ENCODE measurements around the gene GRID2.

The GRID2 gene

DNA sequence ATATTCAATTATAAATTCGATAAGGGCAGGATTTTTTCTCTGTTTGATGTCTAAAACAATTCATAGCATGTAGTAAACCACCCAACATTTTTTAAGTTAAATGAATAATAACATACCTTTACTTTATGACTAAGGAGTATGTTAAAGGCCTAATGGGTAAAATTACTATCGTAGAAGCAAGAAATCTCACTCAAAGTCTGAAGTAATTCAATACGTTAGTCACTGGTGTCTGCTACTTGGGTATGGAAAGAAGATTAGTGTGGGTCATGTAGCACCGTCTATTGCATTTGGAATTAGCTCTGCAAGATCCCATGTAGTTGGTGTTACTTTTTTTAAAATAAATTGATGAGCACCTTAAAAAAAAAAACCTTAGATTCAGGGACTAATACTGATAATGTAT is 374.5 kb downstream of the GRID2 start:
- in situ Hi-C loops (cut with MboI; ENCODE audit: low sequenced_read_pairs, unreplicated experiment), result no loop called here
- no peak for DNase-seq (ENCODE audit: low spot score)
- TF ChIP-seq, protein P1, sequence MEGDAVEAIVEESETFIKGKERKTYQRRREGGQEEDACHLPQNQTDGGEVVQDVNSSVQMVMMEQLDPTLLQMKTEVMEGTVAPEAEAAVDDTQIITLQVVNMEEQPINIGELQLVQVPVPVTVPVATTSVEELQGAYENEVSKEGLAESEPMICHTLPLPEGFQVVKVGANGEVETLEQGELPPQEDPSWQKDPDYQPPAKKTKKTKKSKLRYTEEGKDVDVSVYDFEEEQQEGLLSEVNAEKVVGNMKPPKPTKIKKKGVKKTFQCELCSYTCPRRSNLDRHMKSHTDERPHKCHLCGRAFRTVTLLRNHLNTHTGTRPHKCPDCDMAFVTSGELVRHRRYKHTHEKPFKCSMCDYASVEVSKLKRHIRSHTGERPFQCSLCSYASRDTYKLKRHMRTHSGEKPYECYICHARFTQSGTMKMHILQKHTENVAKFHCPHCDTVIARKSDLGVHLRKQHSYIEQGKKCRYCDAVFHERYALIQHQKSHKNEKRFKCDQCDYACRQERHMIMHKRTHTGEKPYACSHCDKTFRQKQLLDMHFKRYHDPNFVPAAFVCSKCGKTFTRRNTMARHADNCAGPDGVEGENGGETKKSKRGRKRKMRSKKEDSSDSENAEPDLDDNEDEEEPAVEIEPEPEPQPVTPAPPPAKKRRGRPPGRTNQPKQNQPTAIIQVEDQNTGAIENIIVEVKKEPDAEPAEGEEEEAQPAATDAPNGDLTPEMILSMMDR (IDR thresholded peaks at IDR 0.05; ENCODE audit: borderline replicate concordance, control extremely low read depth, extremely low read depth, insufficient read depth, missing control alignments), result no peak

DNA sequence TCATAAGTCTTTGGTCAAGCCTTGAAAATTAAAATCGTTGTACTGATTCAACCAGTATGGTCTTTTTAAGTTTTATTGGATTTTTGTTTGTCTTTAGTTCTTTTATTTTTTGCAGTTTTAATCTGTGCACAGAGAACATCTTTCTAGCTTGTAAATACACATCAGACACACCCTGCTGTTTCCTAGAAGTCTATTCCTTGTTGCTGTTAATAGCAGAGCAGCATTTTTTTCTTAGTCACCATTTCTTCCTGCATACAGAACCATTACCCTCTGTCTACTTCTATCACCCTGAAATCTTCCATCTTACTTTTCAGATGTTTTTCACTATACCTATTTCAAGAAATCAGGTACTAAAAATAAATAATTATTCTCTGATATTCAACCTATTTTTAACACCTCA is 375.4 kb downstream of the GRID2 start:
- no peak for DNase-seq (ENCODE audit: low spot score)
- TF ChIP-seq, protein P1 (IDR thresholded peaks at IDR 0.05; ENCODE audit: borderline replicate concordance, control extremely low read depth, extremely low read depth, insufficient read depth, missing control alignments), result no peak
- in situ Hi-C loops (cut with MboI; ENCODE audit: low sequenced_read_pairs, unreplicated experiment), result no loop called here

DNA sequence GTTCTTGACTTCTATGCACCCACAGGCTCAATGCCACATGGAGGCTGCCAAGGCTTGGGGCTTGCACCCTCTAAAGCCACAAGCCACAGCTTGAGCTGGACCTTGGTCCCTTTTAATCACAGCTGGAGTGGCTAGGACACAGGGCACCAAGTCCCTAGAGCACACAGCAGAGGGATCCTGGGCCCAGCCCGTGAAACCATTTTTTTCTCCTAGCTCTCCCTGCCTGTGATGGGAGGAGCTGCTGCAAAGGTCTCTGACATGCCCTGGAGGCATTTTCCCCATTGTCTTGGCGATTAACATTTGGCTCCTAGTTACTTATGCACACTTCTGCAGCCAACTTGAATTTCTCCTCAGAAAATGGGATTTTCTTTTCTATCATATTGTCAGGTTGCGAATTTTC is 410.9 kb downstream of the GRID2 start:
- in situ Hi-C loops (cut with MboI; ENCODE audit: low sequenced_read_pairs, unreplicated experiment), result no loop called here
- DNase-seq (ENCODE audit: low spot score), result no peak
- TF ChIP-seq, protein P1 (IDR thresholded peaks at IDR 0.05; ENCODE audit: borderline replicate concordance, control extremely low read depth, extremely low read depth, insufficient read depth, missing control alignments), result no peak

GRCh38 chr4:92733231-92733630 is 429.5 kb downstream of the GRID2 start:
- in situ Hi-C loops (cut with MboI; ENCODE audit: low sequenced_read_pairs, unreplicated experiment), result no loop called here
- DNase-seq (ENCODE audit: low spot score), result no peak
- TF ChIP-seq, protein P1 (IDR thresholded peaks at IDR 0.05; ENCODE audit: borderline replicate concordance, control extremely low read depth, extremely low read depth, insufficient read depth, missing control alignments), result no peak

- TF ChIP-seq, protein P1 (IDR thresholded peaks at IDR 0.05; ENCODE audit: borderline replicate concordance, control extremely low read depth, extremely low read depth, insufficient read depth, missing control alignments), result no peak
- no peak for DNase-seq (ENCODE audit: low spot score)
- in situ Hi-C loops (cut with MboI; ENCODE audit: low sequenced_read_pairs, unreplicated experiment), result no loop called here
Measured at GRCh38 chr4:92735025-92735665, 431.4 kb downstream of the GRID2 start.

- DNase-seq (ENCODE audit: low spot score), result no peak
- TF ChIP-seq, protein P1 (IDR thresholded peaks at IDR 0.05; ENCODE audit: borderline replicate concordance, control extremely low read depth, extremely low read depth, insufficient read depth, missing control alignments), result no peak
- in situ Hi-C loops (cut with MboI; ENCODE audit: low sequenced_read_pairs, unreplicated experiment), result no loop called here
Measured at GRCh38 chr4:92760433-92760832, 456.7 kb downstream of the GRID2 start.
